Astrocyte (in vitro differentiated cells and primary cell): ENCODE results near the gene ARTN. TPM values are rescaled to one million over a fixed set of nuclear protein-coding genes. Genes with fewer than 3 reads are reported as not detected.
A peak's percentile ranks its signal among the peaks of the same experiment; 100 is the strongest.

Experiments used
- DNase-seq: peaks from one replicate; pipeline ENCODE4 v3.0.0-alpha.2; 2010; ENCODE audit warnings: low read depth
- FAIRE-seq: peaks from 2 replicates; lab custom pipeline; 2011; peaks lifted over from hg19 to GRCh38; lab: Jason Lieb, UNC
- H2AFZ ChIP-seq: 2 replicates; pipeline ENCODE4 v1.6.0; 2012; ENCODE audit warnings: low read depth, low read length, inconsistent platforms
- H3K27ac ChIP-seq: 2 replicates; pipeline ENCODE4 v1.5.1; 2011; ENCODE audit warnings: low read depth, low read length, inconsistent platforms
- H3K27me3 ChIP-seq: 2 replicates; pipeline ENCODE4 v1.6.0; 2011; ENCODE audit warnings: low read length, inconsistent platforms; ENCODE audit not compliant: insufficient read depth
- H3K36me3 ChIP-seq: 2 replicates; pipeline ENCODE4 v1.5.1; 2011; ENCODE audit warnings: low read length, inconsistent platforms; ENCODE audit not compliant: insufficient read depth
- H3K4me1 ChIP-seq: 2 replicates; pipeline ENCODE4 v1.5.1; 2011; ENCODE audit warnings: low read length, inconsistent platforms; ENCODE audit not compliant: insufficient read depth
- H3K4me2 ChIP-seq: 2 replicates; pipeline ENCODE4 v1.6.0; 2012; ENCODE audit warnings: low read length, inconsistent platforms
- H3K4me3 ChIP-seq: 2 replicates; pipeline ENCODE4 v1.5.1; 2011; ENCODE audit warnings: low read depth, mild to moderate bottlenecking, low read length, inconsistent platforms; ENCODE audit not compliant: insufficient read depth
- H3K79me2 ChIP-seq: 2 replicates; pipeline ENCODE4 v1.6.0; 2012; ENCODE audit warnings: mild to moderate bottlenecking, low read length, inconsistent platforms; ENCODE audit not compliant: insufficient read depth
- H3K9ac ChIP-seq: 2 replicates; pipeline ENCODE4 v1.6.0; 2012; ENCODE audit warnings: mild to moderate bottlenecking, low read length, inconsistent platforms
- H3K9me3 ChIP-seq: 2 replicates; pipeline ENCODE4 v1.5.1; 2012; ENCODE audit warnings: low read depth, mild to moderate bottlenecking, low read length, inconsistent platforms; ENCODE audit not compliant: insufficient read depth
- H4K20me1 ChIP-seq: 2 replicates; pipeline ENCODE4 v1.6.0; 2012; ENCODE audit warnings: low read length, inconsistent platforms; ENCODE audit not compliant: insufficient read depth
- H3K27ac Mint-ChIP-seq: one replicate; pipeline ENCODE4 v1.8.0; 2021; ENCODE audit warnings: mild to moderate bottlenecking, mixed read lengths; ENCODE audit not compliant: unreplicated experiment
- H3K27me3 Mint-ChIP-seq: one replicate; pipeline ENCODE4 v1.8.0; 2021; ENCODE audit warnings: low read depth, mixed read lengths; ENCODE audit not compliant: unreplicated experiment
- H3K36me3 Mint-ChIP-seq: one replicate; pipeline ENCODE4 v1.8.0; 2021; ENCODE audit warnings: low read depth, mixed read lengths; ENCODE audit not compliant: unreplicated experiment
- H3K4me1 Mint-ChIP-seq: one replicate; pipeline ENCODE4 v1.8.0; 2021; ENCODE audit warnings: low read depth, mixed read lengths; ENCODE audit not compliant: unreplicated experiment
- H3K4me3 Mint-ChIP-seq: one replicate; pipeline ENCODE4 v1.8.0; 2021; ENCODE audit warnings: mild to moderate bottlenecking, moderate library complexity, mixed read lengths; ENCODE audit not compliant: unreplicated experiment
- H3K9me3 Mint-ChIP-seq: one replicate; pipeline ENCODE4 v1.8.0; 2021; ENCODE audit warnings: mild to moderate bottlenecking, mixed read lengths; ENCODE audit not compliant: unreplicated experiment
- EZH2 ChIP-seq: IDR thresholded peaks from 2 replicates; pipeline ENCODE4 v1.6.1; 2012; ENCODE audit warnings: mild to moderate bottlenecking, low read length, inconsistent platforms; ENCODE audit not compliant: insufficient read depth
- total RNA-seq: library from RNA; stranded (reverse); gene quantifications from 2 replicates; pipeline ENCODE4 v1.2.1, GENCODE V29; 2021
- TF ChIP-seq, protein P1 (sequence below): IDR thresholded peaks from 2 replicates; pipeline ENCODE4 v1.5.1; 2011; ENCODE audit warnings: low read depth, mild to moderate bottlenecking, inconsistent platforms, low read length, moderate library complexity; ENCODE audit not compliant: insufficient read depth

ARTN gene
- total RNA-seq, 1 donor from 2014 or later, result 1.5 TPM

- H2AFZ ChIP-seq, result peak overlapping the region; percentile 74
- peaks cover 12% of the 10 kb centered on the region for H4K20me1 ChIP-seq
- Mint-ChIP-seq H3K4me1 (peaks cover 6% of the 10 kb centered on the region), H3K27me3 (no peaks in the 10 kb centered on the region), H3K9me3 (no peaks in the 10 kb centered on the region), H3K27ac (peak overlapping the region; percentile 70), H3K4me3 (peak overlapping the region; percentile 96), H3K36me3 (peaks cover 14% of the 10 kb centered on the region)
- peak overlapping the region; percentile 85 for H3K9ac ChIP-seq
- H3K36me3 ChIP-seq, result peaks cover 3% of the 10 kb centered on the region
- H3K9me3 ChIP-seq, result no peaks in the 10 kb centered on the region
- DNase-seq (no peak), FAIRE-seq (no peak)
- H3K27ac ChIP-seq, result no peak overlapping the region
- no peaks in the 10 kb centered on the region for H3K27me3 ChIP-seq
- TF ChIP-seq, protein P1, sequence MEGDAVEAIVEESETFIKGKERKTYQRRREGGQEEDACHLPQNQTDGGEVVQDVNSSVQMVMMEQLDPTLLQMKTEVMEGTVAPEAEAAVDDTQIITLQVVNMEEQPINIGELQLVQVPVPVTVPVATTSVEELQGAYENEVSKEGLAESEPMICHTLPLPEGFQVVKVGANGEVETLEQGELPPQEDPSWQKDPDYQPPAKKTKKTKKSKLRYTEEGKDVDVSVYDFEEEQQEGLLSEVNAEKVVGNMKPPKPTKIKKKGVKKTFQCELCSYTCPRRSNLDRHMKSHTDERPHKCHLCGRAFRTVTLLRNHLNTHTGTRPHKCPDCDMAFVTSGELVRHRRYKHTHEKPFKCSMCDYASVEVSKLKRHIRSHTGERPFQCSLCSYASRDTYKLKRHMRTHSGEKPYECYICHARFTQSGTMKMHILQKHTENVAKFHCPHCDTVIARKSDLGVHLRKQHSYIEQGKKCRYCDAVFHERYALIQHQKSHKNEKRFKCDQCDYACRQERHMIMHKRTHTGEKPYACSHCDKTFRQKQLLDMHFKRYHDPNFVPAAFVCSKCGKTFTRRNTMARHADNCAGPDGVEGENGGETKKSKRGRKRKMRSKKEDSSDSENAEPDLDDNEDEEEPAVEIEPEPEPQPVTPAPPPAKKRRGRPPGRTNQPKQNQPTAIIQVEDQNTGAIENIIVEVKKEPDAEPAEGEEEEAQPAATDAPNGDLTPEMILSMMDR, result no peak
- TF ChIP-seq EZH2, result no peak
- peaks cover 14% of the 10 kb centered on the region for H3K4me1 ChIP-seq
- H3K4me3 ChIP-seq, result peak overlapping the region; percentile 97
- H3K4me2 ChIP-seq, result peak overlapping the region; percentile 95
- H3K79me2 ChIP-seq, result peaks cover 25% of the 10 kb centered on the region
Measured at GRCh38 chr1:43970502-43970901, 36.9 kb downstream of the ARTN start.

DNA sequence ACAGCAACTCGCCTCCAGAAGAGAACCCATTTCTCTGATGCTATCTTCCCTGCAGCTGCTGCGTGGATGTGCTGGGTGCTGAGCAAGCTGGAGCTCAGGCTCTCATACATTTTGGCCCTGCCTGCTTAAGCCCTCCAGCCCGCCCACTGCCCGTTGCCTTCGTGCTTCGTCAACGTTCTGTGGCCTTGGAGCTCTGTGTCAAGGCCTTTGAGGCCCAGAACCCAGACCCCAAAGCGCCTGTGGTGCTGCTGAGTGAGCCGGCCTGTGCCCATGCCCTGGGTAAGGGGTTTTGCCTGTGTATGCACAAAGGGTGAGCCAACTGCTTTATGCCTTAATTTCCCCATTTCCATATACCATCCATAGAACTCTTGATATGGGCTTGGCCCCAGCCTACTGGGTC lies 37.3 kb downstream of the ARTN start:
- FAIRE-seq, result no peak
- H3K9ac ChIP-seq, result peak overlapping the region; percentile 85
- Mint-ChIP-seq H3K4me3 (peak overlapping the region; percentile 96), H3K9me3 (no peaks in the 10 kb centered on the region), H3K4me1 (peaks cover 8% of the 10 kb centered on the region), H3K27me3 (no peaks in the 10 kb centered on the region), H3K27ac (no peak overlapping the region), H3K36me3 (peaks cover 14% of the 10 kb centered on the region)
- peak overlapping the region; percentile 95 for H3K4me2 ChIP-seq
- H3K4me1 ChIP-seq, result peaks cover 18% of the 10 kb centered on the region
- peaks cover 3% of the 10 kb centered on the region for H3K36me3 ChIP-seq
- no peak overlapping the region for H3K27ac ChIP-seq
- TF ChIP-seq, protein P1, result no peak
- TF ChIP-seq EZH2, result no peak
- no peak for DNase-seq
- H3K27me3 ChIP-seq, result no peaks in the 10 kb centered on the region
- H3K79me2 ChIP-seq, result peaks cover 29% of the 10 kb centered on the region
- peaks cover 12% of the 10 kb centered on the region for H4K20me1 ChIP-seq
- H3K9me3 ChIP-seq, result no peaks in the 10 kb centered on the region
- H3K4me3 ChIP-seq, result peak overlapping the region; percentile 97
- no peak overlapping the region for H2AFZ ChIP-seq

DNA sequence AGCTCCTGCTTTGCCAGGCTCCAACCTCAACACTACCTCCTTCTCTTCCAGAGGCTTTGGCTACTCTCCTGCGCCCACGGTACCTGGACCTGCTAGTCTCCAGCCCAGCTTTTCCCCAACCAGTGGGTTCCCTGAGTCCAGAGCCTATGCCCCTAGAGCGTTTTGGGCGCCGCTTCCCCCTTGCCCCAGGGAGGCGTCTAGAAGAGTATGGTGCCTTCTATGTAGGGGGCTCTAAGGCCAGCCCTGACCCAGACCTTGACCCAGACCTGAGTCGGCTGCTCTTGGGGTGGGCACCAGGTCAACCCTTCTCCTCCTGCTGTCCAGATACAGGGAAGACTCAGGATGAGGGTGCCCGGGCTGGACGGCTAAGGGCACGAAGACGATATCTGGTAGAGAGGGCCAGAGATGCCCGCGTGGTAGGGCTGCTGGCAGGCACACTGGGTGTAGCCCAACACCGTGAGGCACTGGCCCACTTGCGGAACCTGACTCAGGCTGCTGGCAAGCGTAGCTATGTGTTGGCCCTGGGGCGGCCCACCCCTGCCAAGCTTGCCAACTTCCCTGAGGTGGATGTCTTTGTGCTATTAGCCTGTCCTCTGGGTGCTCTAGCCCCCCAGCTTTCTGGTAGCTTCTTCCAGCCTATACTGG lies 37.9 kb downstream of the ARTN start:
- H3K27me3 Mint-ChIP-seq, result no peaks in the 10 kb centered on the region
- peaks cover 12% of the 10 kb centered on the region for H3K4me1 Mint-ChIP-seq
- Histone ChIP-seq H3K36me3 (peaks cover 7% of the 10 kb centered on the region), H3K9ac (no peak overlapping the region), H4K20me1 (peaks cover 17% of the 10 kb centered on the region), H2AFZ (no peak overlapping the region), H3K4me3 (no peak overlapping the region), H3K4me1 (peaks cover 23% of the 10 kb centered on the region), H3K27me3 (no peaks in the 10 kb centered on the region), H3K4me2 (peak overlapping the region; percentile 95), H3K79me2 (peaks cover 34% of the 10 kb centered on the region), H3K27ac (no peak overlapping the region), H3K9me3 (no peaks in the 10 kb centered on the region)
- H3K4me3 Mint-ChIP-seq, result peak overlapping the region; percentile 96
- no peak for FAIRE-seq
- TF ChIP-seq EZH2, result no peak
- TF ChIP-seq, protein P1, result no peak
- peaks cover 14% of the 10 kb centered on the region for H3K36me3 Mint-ChIP-seq
- H3K27ac Mint-ChIP-seq, result no peak overlapping the region
- DNase-seq, result no peak
- H3K9me3 Mint-ChIP-seq, result no peaks in the 10 kb centered on the region
